ENCODE data around the gene L2HGDH. TPM values are rescaled to one million over a fixed set of nuclear protein-coding genes. Genes with fewer than 3 reads are reported as not detected.

L2HGDH gene
- total RNA-seq, 1 donor from 2014 or later, result 11.8 TPM

DNA sequence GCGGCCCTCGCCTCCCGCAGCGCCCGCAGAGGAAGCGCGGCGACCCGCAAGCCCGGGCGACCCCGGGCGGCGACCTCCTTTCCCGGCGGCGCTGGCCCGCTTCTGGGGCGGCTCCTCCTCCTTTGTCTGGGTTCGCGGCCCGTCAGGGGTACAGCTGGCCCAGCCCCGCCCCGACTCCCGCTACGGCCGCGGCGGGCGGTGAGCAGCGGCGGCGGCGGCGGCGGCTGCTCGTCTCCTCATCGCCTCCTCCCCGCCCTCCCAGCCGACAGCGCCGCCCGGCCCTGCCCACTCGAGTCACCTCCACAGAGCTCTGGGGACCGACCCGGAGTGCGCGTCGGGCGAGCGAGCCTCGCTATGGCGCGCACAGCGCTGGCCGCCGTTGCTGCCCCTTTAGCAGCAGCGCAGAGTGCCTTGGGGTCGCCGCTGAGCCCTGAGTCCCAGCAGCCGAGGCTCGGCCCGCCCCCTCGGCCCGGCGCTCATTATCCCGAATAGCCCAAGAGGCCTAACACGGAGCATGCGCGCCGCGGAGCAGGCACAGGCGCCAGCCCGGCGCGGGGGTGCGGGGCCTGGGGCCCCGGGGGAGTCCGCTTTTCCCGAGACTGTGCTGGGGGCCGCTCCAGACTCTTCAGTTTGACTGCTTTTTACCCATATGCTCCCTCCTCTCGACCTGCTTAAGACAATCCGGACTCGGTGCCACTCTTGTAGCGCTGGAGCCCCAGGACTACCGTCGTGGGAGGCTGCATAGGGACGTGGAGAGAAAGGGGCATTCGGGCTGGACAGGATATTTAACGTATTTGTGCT lies 80.4 kb downstream of the L2HGDH start, which contains the start of gene SOS2:
TSS of gene SOS2 (minus strand) at position 104 of the 801 bp plus-strand sequence. CDS start 295 bp downstream, outside the sequence.
- intact Hi-C loops (cut with micrococcal nuclease), result loop anchor here (1.0 to 5.0 kb wide), 13 partner anchors 81 to 645 kb away; partner anchors contain the start of genes ARF6, DMAC2L, DNAAF2 and KLHDC1

- intact Hi-C loops (cut with micrococcal nuclease), result loop anchor here (1.0 to 5.0 kb wide), 13 partner anchors 81 to 645 kb away; partner anchors contain the start of genes ARF6, DMAC2L, DNAAF2 and KLHDC1
Measured at GRCh38 chr14:50230701-50231474, 81.1 kb downstream of the L2HGDH start.

- intact Hi-C loops (cut with micrococcal nuclease), result loop anchor here (2.0 to 5.0 kb wide), 9 partner anchors 114 to 538 kb away; partner anchors contain the start of genes ARF6, KLHDC1, KLHDC2 and MAP4K5
Measured at GRCh38 chr14:50230401-50230700, 81.7 kb downstream of the L2HGDH start.

DNA sequence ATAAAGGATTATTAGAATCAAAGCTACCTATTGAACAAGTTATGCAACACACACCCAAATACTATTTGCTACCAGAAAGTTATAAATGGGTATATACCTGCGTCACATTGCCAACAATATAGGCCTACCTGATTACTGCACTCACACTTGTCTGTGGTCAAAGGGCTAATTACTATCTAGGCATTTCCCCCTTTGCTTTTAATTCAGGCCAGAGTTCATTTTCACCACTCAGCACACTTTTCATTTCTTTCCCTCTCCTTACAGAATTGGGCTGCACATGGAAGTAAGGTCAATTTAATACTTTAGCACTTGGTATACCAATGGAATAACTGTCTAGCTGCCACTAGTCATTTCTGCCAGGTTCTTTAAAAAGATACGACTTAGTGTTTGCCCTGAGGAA lies 82.3 kb downstream of the L2HGDH start:
- intact Hi-C loops (cut with micrococcal nuclease), result loop anchor here (2.0 to 5.0 kb wide), 9 partner anchors 113 to 537 kb away; partner anchors contain the start of genes ARF6, KLHDC1, KLHDC2 and MAP4K5

DNA sequence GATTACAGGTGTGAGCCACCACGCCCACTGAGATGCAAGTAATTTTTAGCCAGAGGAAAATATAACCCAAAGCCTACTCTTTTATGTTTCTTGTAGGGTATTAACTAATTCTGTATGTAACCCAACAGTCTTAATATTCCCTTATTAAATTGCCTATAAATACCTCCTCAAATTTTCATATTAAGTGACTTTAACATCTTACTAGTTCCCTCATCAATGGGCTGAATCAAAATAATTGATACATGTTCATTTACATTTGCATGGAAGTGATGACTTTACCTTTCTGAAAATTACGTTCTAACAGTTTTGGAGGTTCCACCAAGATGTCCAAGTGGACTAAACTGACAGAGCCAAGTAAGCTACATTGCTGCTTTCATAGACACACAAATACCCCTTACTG lies 83.7 kb downstream of the L2HGDH start:
- intact Hi-C loops (cut with micrococcal nuclease), result no loop called here

GRCh38 chr14:50225974-50226297 lies 86.1 kb downstream of the L2HGDH start:
- intact Hi-C loops (cut with micrococcal nuclease), result no loop called here

DNA sequence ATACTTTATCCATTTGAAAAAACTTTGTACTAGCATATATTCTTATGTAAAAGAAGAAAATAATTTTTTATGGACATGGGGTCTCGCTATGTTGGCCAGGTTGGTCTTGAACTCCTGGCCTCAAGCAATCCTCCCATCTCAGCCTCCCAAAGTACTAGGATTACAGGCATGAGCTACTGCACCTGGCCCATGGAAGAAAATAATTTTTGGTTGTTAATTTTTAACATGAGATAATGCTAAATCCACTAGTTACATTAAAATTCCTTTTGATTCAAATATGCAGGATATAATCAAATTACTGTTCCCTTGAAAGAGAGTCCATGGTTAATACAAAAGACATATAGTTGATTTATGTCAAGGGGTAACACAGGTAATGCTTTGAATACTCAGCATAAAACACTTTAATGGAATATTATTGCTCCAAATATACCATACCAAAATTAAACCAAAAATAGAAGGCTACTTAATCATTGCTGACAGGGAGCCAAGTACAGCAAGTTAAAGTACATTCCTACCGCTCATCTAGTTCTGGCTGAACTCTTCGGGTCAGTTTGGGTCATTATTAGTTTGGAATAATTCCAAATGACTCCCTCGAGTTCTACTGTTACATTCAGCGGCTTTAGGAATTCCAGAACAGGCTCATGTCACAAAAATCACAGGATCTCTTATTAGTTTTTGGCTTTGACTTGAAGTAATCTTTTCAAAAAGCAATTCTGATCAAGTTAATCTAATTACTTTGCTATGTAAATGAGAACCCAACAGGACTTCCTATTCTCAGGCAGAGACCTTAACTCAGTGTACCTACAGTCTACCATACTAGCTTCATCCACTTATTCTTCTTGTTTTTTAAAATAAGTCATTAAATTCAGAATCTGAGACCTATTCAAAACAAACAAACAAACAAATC lies 86.7 kb downstream of the L2HGDH start:
- intact Hi-C loops (cut with micrococcal nuclease), result no loop called here

DNA sequence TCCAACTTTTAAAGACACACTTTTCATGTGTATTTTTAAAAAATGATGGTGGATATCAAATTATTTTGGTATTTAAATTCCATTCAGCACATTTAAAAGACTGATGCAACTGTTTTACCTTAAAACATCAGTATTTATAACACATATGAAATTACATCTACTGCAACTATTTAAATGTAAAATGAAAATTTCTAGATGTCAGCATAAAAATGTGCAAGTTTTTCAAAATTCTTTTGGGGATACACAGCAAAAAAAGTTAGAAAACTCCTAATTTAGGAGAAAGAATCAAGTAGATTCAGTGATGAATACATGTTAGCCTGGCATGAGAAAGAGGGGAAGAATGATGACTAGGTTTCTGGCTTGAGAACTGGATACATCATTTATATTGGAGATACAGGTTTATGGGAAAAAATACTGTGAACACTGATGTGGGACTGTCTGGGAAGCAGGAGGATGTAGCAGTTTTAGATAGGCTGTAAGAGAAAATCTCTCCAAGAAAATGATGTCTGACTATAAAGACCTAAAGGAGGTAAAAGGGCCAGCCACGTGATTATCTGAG lies 89.9 kb downstream of the L2HGDH start:
- intact Hi-C loops (cut with micrococcal nuclease), result no loop called here

- intact Hi-C loops (cut with micrococcal nuclease), result no loop called here
Measured at GRCh38 chr14:50218501-50218900, 93.5 kb downstream of the L2HGDH start.

- intact Hi-C loops (cut with micrococcal nuclease), result no loop called here
Measured at GRCh38 chr14:50215416-50215815, 96.6 kb downstream of the L2HGDH start.

DNA sequence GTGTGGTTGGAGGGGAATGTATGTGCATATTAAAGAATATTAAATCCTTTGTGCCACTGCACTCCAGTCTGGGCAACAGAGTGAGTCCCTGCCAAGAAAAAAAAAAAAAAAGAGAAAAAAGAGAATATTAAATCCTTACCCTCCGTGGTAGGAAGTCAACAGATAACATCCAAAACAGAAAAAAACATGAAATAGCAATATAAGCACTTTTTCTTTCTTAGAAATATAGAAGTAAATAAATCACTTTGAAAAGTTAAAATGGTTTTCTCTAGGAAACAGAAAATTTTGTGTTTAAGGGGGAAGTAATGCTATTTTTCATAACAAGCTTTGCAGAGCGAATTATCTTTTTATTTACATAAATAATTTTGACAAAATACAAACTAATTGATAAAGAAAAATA lies 98.2 kb downstream of the L2HGDH start:
- intact Hi-C loops (cut with micrococcal nuclease), result no loop called here

- intact Hi-C loops (cut with micrococcal nuclease), result no loop called here
Measured at GRCh38 chr14:50212726-50213125, 99.3 kb downstream of the L2HGDH start.

DNA sequence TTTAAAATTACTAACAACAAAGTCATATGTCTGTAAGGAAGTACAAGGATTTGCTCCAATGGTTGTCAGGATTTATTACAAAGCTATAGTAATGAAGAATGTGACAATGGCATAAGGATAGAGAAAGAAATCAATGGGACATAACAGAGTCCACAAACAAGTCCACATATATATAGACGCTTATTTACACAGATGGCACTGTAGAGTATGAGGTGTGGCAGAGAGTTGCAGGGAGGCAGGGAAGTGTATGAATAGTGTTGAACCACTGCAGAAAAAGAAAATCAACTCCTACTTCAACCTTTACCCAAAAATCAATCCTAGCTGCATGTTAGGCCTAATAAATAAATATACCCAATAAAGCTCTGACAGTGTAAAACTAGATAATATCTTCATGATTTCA lies 102.0 kb downstream of the L2HGDH start:
- intact Hi-C loops (cut with micrococcal nuclease), result no loop called here

DNA sequence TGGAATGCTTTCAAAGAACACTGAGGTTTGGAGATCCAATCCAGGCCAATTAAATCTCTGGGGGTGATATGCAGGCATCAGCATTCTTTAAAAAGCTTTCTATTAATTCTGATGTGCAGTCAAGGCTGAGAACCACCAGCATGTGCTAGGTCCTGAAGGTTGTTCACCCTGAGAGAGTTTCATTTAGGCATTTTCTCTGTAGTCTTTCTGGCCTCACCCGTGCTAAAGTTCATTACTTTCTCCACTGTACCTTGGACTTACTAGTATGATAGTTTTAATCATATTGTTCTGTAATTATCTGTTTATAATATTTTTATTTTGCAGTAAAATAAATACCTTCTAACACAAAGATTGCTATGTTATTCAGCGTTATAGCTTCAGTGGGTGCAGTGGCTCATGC lies 113.5 kb downstream of the L2HGDH start:
- intact Hi-C loops (cut with micrococcal nuclease), result no loop called here

GRCh38 chr14:50191499-50191898 lies 120.5 kb downstream of the L2HGDH start:
- intact Hi-C loops (cut with micrococcal nuclease), result no loop called here

Other genes with a start within 250 kb of the L2HGDH start
- gene VCPKMT, start 195.7 kb downstream of the L2HGDH start, total RNA-seq, result 11.1 and 11.5 TPM in 2 replicates
- 17.2 and 20.4 TPM in 2 replicates for gene SOS2, start 80.7 kb downstream of the L2HGDH start, total RNA-seq
- 15.4 and 16.1 TPM in 2 replicates for gene DMAC2L, start 95 bp upstream of the L2HGDH start, total RNA-seq
- gene CDKL1, start 84.7 kb upstream of the L2HGDH start, total RNA-seq, result 10.6 and 13.6 TPM in 2 replicates
- gene MAP4K5, start 220.3 kb upstream of the L2HGDH start, total RNA-seq, result 21.4 and 22.1 TPM in 2 replicates
- gene ATL1, start 247.9 kb upstream of the L2HGDH start, total RNA-seq, result 0.55 and 1.8 TPM in 2 replicates